Measurements from ENCODE around the gene PPP4R3B. TPM values are rescaled to one million over a fixed set of nuclear protein-coding genes. Genes with fewer than 3 reads are reported as not detected.
"Not testable (repeated sequence)": the region's sequence is repeated elsewhere in the genome, so short reads cannot be mapped to it uniquely, and the experiment has no call there.

The PPP4R3B gene
- polyA plus RNA-seq, 3 donors = 68.0 to 82.9 (median 80.1) TPM

DNA sequence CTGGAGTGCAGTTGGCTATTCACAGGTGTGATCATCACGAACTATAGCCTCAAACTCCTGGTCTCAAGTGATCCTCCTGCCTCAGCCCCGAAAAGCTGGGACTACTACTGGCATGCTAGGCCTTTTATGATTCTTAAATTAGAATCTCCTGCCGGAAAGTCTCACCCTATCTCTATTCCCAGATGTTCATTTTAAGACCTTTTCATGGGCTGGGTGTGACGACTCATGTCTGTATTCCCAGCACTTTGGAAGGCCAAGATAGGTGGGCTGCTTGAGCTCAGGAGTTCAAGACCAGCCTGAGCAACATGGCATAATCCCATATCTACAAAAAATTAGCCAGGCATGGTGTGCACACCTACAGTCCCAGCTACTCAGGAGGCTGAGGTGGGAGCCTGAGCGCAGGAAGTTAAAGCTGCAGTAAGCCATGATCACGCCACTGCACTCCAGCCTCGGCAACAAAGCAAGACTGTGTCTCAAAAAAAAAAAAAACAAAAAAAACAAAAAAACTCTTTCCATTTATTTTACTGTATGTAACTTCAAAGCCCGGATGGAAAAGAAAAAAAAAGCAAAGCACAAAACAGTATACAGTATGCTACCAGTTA is 8.1 kb downstream of the PPP4R3B start:
- DNase-seq (ENCODE audit: extremely low read depth in 1 of 11, low read depth in 9 of 11, low spot score in 4 of 11) = no peak

DNA sequence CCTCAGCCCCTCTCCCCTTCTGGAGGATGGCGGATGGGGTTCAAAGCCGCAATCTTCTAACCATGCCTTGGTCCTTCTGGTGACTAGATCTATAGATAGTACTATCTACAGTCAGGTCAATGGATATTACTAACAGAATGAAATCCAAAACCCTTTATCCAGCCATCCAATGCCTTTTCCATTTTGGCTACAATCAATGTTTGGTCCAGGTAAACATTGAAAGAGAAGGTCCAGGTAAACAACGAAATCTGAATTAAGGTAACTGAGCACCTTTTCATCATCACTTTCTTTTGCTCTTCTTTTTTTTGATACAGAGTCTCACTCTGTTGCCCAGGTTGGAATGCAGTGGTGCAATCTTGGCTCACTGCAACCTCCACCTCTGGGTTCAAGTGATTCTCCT is 9.7 kb downstream of the PPP4R3B start:
- DNase-seq (ENCODE audit: extremely low read depth in 1 of 11, low read depth in 9 of 11, low spot score in 4 of 11) = no peak

DNA sequence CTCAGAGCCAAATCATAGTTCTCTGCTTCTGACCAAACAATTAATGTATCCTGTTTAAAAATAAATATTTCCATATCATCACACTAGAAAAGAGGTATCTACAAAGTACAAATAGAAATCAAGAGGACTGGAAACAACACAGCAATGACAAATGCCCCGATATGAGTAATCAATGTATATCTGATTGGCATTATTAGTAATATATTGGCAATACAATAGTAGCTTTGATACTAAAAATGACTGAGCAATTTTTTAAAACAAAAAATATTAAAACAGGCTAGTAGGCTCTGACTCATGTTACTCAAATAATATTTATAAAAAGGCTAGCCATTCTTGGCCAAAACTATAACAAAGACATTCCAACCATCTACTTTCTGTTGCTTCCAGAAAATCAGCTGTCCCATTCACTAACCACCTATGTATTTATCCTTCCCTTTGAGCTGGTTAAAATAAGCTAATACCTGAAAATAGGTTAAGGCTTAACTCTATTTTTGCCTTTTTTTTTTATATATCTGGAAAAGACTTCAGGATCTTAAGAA is 13.3 kb downstream of the PPP4R3B start:
- no peak for DNase-seq (ENCODE audit: extremely low read depth in 1 of 11, low read depth in 9 of 11, low spot score in 4 of 11)

DNA sequence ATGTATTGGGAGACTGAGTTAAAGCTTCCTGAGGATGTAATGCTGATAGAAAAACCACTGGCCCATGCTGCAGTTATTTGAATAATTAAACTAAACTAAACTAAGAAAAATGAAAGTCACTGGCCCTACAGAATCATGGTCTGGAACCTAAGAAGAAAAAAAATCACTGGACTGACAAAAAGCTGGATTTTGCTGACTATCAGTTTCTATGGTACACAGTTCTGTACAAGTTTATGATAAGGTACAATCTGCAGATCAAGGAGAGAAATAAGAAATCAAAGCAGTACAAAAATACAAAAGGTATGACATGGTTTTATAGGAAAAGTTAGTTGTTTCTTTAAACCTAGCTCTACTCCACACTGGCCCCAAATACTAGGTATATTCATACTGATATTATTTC is 15.6 kb downstream of the PPP4R3B start:
- no peak for DNase-seq (ENCODE audit: extremely low read depth in 1 of 11, low read depth in 9 of 11, low spot score in 4 of 11)

DNA sequence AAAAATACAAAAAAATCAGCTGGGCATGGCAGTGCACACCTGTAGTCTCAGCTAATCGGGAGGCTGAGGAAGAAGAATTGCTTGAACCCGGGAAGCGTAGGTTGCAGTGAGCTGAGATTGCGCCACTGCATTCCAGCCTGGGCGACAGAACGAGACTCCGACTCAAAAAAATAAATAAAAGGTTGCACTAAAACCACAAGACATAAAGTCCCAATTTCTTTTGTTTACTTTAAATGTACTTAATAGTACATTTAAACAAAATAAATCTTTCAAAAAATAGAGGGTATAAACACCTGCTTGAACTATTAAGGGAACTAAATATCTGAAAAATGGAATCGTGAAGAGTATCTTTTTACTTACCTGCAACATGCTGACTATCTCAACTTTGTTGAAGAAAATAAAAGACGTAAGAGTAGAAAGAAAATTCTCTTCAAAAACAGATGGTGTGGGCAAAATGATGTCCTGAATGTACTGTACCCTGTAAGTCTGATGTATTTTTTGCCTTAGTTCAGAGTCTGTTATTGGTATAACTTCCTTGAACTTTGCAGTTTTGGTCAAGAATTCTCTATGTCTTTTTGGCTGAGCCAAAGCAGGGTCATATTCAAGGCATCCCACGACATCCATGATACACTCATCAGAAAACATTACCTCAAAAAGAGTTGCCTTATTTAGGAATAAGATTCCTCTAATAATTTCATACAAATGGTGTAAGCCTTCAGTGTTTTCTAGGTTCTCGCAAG is 19.2 kb downstream of the PPP4R3B start:
- no peak for DNase-seq (ENCODE audit: extremely low read depth in 1 of 11, low read depth in 9 of 11, low spot score in 4 of 11)

DNA sequence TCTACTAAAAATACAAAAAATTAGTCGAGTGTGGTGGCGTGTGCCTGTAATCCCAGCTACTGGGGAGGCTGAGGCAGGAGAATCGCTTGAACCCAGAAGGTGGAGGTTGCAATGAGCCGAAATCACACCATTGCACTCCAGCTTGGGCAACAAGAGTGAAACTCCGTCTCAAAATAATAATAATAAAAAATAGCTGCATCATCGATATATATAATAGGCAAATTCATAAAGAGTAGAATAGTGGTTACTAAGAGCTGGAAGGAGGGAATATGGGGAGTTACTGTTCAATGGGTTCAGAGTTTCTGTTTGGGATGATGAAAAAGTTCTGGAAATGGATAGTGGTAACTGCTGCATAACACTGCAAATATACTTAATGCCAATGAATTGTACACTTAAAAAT is 20.6 kb downstream of the PPP4R3B start:
- not testable (repeated sequence) for DNase-seq (ENCODE audit: extremely low read depth in 1 of 11, low read depth in 9 of 11, low spot score in 4 of 11)

DNA sequence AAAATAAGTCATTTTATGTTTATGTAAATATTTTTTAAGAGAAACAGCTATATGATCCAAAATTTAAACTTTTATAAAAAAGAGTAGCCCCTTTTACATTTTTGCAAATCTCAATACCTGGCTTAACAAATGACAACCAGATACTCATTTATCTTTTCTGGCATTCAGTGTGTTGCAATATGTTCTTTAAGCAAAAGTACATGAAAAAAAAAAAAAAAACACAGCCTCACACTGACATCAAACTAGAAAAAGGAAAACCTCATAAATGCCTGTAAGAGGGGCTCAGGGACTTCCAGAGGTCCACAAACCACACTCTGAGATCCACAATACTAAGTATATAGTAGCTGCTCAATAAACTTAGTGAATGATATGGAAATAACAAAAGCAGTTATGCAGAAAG is 21.9 kb downstream of the PPP4R3B start:
- no peak for DNase-seq (ENCODE audit: extremely low read depth in 1 of 11, low read depth in 9 of 11, low spot score in 4 of 11)

DNA sequence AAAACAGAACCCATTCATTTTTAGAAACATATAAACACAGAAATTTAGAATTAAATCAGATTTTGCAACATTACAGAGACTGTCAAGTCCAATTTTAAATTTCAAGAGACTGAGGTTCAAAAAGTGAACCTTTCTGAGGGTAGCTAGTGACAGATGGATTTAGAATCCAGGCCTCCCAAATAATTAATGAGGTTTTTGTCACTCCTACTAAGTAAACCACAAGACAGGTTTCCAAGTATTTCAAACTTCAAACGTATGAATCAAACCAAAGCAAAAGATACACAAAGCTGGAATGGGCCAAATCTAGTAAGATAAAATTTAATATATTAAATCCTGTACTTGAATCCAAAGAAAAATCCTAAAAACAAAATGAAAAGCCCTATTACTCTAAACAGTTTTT is 25.3 kb downstream of the PPP4R3B start:
- DNase-seq (ENCODE audit: extremely low read depth in 1 of 11, low read depth in 9 of 11, low spot score in 4 of 11) = no peak

DNA sequence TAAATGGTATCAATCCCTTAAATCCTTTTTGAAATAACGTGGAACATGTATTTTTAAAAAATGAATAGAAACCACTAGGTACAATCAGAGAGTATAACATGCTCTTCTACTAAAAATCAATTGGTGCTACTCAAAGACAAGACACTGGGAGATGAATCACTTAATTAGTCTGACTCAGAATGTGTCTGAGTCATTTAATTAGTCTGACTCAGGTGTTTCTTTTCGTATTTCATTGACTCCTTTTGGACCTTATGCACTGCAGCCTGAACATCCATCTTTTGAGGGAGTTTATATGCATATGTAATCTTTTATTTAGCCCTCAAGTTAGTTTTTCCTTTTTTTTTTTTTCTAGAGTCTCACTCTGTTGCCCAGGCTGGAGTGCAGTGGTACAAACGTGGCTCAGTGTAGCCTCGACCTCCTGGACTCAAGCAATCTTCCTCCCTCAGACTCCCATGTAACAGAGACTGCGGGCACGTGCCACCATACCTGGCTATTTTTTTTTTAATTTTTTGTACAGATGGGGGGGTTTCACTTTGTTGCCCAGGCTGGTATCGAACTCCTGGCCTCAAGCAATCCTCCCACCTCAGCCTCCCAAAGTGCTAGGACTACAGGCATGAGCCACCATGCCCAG is 26.5 kb downstream of the PPP4R3B start:
- no peak for DNase-seq (ENCODE audit: extremely low read depth in 1 of 11, low read depth in 9 of 11, low spot score in 4 of 11)

DNA sequence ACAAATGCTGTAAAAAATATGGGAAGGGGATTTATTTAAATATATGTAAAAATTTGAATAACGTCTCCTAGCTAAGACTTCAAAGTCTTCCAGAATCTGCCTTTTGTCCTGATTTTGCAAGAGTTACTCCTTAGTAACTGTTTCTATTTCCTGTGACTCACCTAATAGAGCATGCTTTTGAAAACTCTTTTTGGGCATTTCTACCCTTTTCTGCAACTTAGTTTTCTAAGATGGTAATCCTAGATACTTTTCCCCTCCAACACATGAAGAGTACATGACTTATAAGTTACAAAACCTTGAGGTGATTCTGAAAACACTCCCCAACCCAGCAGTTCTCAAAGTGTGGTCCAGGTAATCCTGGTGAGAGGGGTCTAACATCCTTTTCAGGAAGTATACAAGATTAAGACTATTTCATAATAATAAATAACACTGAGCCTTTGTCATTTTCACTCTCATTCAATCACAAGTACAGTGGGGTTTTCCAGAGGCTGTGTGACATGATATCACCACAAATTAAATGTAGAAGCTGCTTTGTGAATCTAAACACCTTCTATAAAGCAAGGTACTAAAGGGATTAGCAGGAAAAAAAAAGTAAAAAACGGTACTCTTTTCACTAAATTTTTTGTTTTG is 31.9 kb downstream of the PPP4R3B start:
- DNase-seq (ENCODE audit: extremely low read depth in 1 of 11, low read depth in 9 of 11, low spot score in 4 of 11) = no peak

DNA sequence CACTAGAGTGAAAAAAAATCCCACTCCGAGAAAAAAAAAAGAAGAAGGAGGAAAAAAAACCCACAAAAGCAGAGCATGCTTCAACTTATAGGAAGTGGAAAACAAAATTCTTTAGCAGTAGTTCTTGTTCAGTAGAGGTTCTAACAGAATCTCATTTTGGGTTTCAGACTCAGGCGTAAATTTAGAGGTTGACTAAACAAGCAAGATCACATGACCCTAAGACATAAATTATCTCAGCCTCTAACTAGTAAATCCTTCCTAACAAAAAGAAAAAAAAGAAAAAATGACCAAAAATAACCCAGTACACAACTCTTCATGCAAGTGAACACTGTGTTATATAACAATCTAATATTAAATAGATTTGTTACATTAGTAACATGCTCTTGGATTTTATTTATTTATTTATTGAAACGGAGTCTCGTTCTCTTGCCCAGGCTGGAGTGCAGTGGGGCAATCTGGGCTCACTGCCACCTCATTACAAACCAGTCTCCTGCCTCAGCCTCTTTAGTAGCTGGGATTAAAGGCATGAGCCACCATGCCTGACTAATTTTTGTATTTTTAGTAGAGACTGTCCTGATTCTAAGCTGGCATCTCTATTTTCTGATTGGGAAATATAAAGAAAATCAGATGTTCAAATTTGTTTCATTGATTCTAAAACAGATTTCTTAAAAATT is 35.4 kb downstream of the PPP4R3B start:
- peak in 2 of 11 donors; percentile 3 to 4 for DNase-seq (ENCODE audit: extremely low read depth in 1 of 11, low read depth in 9 of 11, low spot score in 4 of 11)

DNA sequence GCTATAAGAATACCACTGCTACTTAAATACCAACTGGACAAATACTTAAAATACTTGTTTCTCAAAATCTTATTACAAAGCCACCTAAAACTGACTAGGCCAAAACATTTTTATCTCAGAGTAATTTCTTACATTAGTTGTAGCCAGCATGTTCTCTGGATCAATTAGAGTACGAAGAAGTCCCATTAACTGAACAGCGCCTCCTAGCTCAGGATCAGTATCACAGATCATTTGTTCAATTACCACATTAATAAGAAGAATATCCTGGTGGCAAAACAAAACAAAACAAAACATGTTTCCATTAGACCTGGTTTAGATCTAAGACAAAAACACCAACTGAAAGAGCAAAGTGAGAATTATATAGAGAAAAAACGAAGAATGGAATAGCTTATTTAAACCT is 36.0 kb downstream of the PPP4R3B start:
- DNase-seq (ENCODE audit: extremely low read depth in 1 of 11, low read depth in 9 of 11, low spot score in 4 of 11) = no peak

DNA sequence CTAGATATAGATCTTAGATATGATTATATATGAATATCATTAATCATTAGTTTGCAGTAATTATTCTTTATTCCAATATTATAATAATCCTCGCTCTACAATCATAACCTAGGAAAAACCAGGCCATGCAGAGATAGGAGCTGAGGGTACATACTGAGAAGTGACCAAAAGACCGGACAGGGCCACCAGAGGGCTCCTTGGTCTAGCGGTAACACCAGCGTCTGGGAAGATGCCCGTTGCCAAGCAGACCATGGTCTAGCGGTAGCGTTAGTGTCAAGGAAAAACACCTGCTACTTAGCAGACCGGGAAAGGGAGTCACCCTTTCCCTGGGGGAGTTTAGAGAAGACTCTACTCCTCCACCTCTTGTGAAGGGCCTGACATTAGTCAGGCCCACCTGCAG is 48.4 kb downstream of the PPP4R3B start:
- DNase-seq (ENCODE audit: extremely low read depth in 1 of 11, low read depth in 9 of 11, low spot score in 4 of 11) = not testable (repeated sequence)

DNA sequence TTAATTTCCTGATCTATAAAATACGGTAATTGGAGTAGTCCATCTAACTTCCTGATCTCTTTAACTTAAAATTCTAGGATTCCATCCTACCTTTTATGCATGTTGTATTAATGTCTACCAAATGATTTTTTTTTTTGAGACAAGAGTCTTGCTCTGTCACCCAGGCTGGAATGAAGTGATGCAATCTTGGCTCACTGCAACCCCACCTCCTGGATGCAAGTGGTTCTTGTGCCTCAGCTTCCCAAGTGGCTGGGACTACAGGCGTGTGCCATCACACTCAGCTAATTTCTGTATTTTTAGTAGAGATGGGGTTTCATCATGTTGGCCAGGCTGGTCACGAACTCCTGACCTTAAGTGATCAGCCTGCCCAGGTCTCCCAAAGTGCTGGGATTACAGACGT is 50.1 kb downstream of the PPP4R3B start:
- DNase-seq (ENCODE audit: extremely low read depth in 1 of 11, low read depth in 9 of 11, low spot score in 4 of 11) = no peak

DNA sequence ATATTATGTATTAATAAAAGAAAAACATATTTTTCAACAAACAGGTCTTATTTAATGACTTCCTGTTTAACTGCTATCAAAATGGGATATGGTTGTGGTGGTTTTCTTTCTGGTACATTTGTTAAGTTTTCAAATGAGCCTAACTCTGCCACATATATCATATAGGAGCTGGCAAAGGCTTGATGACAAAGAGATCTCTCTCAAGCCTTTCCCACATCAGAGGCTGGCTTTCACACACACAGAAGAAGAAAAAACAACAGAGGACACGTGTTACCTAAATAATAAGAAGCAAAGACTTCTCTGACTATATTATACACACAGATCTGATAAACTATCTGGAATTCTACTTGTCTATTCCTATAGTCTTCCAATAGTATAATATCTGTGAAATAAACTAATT is 51.8 kb downstream of the PPP4R3B start:
- no peak for DNase-seq (ENCODE audit: extremely low read depth in 1 of 11, low read depth in 9 of 11, low spot score in 4 of 11)

DNA sequence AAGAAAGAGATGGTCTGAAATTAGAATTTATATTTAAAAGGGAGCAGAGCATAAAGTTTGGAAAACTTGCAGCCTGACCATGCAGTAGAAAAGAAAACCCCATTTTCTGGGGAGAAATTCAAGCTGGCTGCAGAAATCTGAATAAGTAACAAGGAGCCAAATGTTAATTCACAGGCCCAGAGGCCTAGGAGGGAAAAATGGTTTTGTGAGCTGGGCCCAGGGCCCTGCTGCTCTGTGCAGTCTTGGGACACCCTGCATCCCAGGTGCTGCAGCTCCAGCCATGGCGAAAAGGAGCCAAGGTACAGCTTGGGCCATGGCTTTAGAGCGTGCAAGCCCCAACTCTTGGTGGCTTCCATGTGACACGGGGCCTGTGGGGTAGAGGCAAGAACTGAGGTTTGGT is 56.6 kb downstream of the PPP4R3B start:
- no peak for DNase-seq (ENCODE audit: extremely low read depth in 1 of 11, low read depth in 9 of 11, low spot score in 4 of 11)

DNA sequence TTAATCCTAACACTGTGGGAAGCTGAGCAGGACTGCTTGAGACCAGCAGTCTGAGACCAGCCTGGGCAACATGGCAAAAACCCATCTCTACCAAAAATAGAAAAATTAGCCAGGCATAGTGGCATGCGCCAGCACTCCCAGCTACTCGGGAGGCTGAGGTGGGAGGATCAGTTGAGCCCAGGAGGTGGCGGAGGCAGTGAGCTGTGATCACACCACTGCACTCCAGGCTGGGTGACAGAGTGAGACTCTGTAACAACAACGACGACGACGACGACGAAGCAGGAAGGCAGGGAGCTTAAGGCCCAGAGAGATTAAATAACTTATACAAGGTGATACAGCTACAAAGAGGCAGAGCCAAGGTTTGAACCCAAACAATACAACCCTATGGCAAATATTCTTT is 60.6 kb downstream of the PPP4R3B start:
- no peak for DNase-seq (ENCODE audit: extremely low read depth in 1 of 11, low read depth in 9 of 11, low spot score in 4 of 11)

DNA sequence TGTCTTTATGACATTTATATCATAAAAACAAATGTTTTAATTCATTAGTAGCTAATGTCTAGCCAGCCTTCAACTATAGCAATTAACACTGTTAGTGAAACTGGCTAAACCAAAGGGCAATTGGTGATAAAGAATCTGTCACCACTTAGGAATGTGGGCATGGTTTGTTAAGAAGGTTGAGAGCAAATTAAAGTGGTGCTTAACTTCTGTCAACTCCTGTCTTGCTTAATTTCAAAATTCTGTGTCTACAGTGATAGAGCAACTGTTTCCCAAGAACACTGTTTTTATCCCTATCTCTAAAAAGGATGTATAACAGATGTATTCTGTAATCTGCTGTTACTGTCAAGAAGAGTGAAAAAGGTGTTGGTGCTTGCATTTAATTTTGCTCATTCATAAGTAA is 61.4 kb downstream of the PPP4R3B start:
- no peak for DNase-seq (ENCODE audit: extremely low read depth in 1 of 11, low read depth in 9 of 11, low spot score in 4 of 11)

DNA sequence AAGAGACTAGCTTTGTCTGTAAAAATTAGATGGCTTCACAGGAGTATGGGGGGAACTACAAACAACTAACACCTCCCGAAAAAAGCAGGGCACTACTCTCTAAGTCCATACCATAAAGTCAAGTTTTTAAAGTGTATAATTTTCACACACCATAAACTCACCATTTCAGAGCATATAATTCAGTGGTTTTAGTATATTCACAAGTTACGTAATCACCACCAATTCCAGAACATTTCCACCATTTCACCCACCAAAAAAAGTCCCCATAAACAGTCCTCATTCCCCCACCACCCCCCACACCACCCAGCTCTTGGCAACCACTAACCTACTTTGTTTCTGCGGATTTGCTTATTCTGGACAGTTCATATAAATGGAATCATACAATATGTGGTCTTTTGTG is 64.1 kb downstream of the PPP4R3B start:
- no peak for DNase-seq (ENCODE audit: extremely low read depth in 1 of 11, low read depth in 9 of 11, low spot score in 4 of 11)

All from renal cortex interstitium (tissue), 11 donors.